Umbilical cord (tissue), 2 donors: ENCODE results near the gene PAN3. TPM values are rescaled to one million over a fixed set of nuclear protein-coding genes. Genes with fewer than 3 reads are reported as not detected.
A peak's percentile ranks its signal among the peaks of the same experiment; 100 is the strongest.
"Not testable (repeated sequence)": the region's sequence is repeated elsewhere in the genome, so short reads cannot be mapped to it uniquely, and the experiment has no call there.

Experiments used
- DNase-seq: peaks from one replicate; pipeline ENCODE4 v3.0.0-alpha.2; 2015; ENCODE audit warnings: low spot score
- total RNA-seq: library from RNA; depleted of rRNA; stranded (reverse); fragments of >200 nt; gene quantifications from one replicate; pipeline ENCODE4 v1.2.3, GENCODE V29; 2014; ENCODE audit warnings: low replicate concordance; ENCODE audit not compliant: insufficient read depth

The PAN3 gene, protein sequence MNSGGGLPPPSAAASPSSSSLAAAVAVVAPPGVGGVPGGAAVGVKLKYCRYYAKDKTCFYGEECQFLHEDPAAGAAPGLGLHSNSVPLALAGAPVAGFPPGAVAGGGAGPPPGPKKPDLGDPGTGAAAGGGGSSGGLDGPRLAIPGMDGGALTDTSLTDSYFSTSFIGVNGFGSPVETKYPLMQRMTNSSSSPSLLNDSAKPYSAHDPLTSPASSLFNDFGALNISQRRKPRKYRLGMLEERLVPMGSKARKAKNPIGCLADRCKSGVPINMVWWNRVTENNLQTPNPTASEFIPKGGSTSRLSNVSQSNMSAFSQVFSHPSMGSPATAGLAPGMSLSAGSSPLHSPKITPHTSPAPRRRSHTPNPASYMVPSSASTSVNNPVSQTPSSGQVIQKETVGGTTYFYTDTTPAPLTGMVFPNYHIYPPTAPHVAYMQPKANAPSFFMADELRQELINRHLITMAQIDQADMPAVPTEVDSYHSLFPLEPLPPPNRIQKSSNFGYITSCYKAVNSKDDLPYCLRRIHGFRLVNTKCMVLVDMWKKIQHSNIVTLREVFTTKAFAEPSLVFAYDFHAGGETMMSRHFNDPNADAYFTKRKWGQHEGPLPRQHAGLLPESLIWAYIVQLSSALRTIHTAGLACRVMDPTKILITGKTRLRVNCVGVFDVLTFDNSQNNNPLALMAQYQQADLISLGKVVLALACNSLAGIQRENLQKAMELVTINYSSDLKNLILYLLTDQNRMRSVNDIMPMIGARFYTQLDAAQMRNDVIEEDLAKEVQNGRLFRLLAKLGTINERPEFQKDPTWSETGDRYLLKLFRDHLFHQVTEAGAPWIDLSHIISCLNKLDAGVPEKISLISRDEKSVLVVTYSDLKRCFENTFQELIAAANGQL
- total RNA-seq, result 27.4 TPM

- peak; percentile 95 for DNase-seq
Observed at GRCh38 chr13:28138012-28138755, at the start of gene PAN3. TSS of gene PAN3 (plus strand) at chr13:28138545. CDS start at chr13:28138658, 113 bp downstream.

GRCh38 chr13:28089065-28089464, 49.3 kb upstream of the PAN3 start:
- no peak for DNase-seq

DNA sequence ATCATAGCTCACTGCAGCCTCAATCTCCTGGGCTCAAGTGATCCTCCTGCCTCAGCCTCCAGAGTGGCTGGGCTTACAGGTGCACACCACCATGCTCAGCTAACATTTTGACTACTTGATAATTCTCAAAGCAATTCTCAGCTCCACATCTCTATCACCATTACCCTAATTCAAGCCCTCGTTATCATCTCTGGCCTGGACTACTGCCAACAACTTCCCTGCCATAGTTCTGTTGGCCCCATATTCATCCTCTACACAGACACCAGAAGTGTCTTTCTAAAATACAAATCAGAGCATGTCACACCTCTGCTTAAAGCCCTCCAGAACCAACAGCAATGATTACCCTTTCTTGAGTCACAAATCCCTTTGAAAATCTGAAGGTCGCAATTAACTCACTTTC, 45.9 kb upstream of the PAN3 start:
- no peak for DNase-seq

GRCh38 chr13:28093881-28094280, 44.5 kb upstream of the PAN3 start:
- no peak for DNase-seq

- DNase-seq, result no peak
Observed at GRCh38 chr13:28094306-28094705, 44.0 kb upstream of the PAN3 start.

- no peak for DNase-seq
Observed at GRCh38 chr13:28097503-28097902, 40.8 kb upstream of the PAN3 start.

- DNase-seq, result no peak
Observed at GRCh38 chr13:28099396-28100149, 38.8 kb upstream of the PAN3 start.

GRCh38 chr13:28100150-28101121, 37.9 kb upstream of the PAN3 start, which contains the start of gene FLT3:
TSS of gene FLT3 (minus strand) at chr13:28100576. CDS start at chr13:28100510, 66 bp downstream.
- DNase-seq, result peak; percentile 5

GRCh38 chr13:28101886-28102285, 36.5 kb upstream of the PAN3 start:
- DNase-seq, result not testable (repeated sequence)

DNA sequence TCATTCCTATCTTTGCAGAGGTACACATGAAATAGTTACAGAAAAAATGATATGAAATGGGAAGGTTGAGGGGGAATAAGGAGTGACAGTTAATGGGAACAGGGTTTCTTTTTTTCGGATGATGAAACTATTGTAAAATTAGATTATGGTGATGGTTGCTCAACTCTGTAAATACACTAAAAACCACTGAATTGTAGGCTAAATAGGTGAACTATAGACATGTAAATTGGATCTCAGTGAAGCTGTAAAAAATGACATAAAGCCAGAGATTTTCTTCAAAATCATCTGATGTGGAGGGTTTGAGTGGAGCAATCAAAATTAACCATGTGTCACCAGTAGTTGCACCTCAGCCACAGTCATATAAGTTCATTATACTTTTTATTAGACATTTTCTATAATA, 31.4 kb upstream of the PAN3 start:
- DNase-seq, result no peak

GRCh38 chr13:28110414-28110813, 27.9 kb upstream of the PAN3 start:
- DNase-seq, result no peak

DNA sequence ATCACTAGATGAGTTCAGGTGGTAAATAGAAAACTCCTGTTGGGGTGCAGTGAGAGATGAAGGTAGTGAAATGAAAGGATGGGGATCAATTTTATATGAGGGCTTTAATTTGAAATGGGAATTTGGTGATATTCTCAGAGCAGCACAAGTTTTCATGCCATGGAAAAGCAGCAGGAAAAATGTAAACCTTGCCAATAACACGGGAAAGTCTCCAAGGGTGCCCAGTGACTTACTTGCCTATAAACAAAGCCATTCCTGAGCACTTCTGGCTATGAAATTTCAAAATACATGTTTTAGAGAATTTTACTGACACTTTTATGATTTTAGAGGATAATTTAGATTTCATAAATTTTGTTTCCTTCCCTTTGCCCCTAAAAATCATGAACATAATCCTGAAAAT, 21.6 kb upstream of the PAN3 start:
- DNase-seq, result no peak

DNA sequence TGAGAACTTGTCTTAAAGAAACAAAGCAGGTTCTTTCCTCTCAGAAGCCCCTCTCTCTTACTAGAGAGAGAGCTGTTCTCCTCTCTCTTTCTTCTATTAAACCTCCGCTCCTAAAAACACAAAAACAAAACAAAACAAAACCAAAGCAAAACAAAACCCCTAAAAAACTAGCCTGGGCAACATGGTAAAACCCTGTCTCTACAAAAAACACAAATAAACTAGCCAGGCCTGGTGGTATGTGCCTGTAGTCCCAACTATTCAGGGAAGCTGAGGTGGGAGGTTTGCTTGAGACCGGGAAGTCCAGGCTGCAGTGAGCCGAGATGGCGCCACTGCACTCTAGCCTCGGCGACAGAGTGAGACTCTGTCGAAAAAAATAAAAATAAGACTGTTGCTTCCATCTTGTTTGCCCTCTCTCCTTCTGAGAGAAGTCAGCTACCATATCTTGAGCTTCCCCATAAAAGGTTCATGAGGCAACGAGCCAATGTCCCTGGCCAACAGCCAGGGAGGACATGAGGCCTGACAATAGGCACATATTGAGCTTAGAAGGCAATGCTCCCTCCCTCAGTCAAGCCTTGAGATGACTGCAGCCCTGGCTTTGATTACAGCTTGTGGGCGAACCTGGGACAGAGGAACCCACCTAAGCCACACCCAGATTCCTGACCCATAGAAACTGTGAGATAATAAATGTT, 20.5 kb upstream of the PAN3 start:
- DNase-seq, result peak; percentile 29

- DNase-seq, result no peak
Observed at GRCh38 chr13:28120317-28120716, 18.0 kb upstream of the PAN3 start.

GRCh38 chr13:28121224-28121623, 17.1 kb upstream of the PAN3 start:
- DNase-seq, result no peak

DNA sequence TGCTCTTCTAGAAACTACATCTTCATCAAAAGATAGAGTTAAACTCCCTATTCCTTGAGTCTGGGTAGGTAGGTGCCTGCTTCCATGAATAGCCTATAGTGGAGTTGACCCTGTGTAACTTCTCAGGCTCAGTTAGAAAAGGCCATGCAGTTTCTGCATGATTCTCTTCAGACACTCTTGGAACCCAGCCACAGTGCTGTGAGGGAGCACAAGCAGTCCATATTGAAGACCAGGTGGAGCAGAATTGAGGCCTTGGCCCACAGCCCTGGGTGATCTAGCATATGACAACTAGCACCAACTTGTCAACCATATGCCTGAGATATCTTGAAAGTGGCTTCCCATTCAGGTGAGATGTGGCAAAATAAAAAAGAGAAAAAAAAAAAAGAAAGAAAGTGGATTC, 10.3 kb upstream of the PAN3 start:
- DNase-seq, result no peak

DNA sequence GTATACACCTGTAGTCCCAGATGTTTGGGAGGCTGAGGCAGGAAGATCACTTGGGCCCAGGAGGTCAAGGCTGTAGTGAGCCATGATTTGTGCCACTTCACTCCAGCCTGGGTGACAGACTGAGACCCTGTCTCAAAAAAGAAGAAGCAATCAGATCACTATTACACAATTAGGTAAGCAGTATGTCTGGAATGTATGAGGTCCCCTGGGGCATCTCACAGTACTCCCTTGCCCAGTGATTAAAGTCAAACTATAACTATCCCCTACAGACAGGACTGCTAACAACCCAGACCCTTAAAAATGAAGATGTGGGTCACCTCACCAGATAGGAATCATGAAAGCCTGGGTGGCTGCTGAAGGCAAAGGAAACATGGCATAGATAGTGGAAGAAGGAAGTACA, 9.4 kb upstream of the PAN3 start:
- no peak for DNase-seq

GRCh38 chr13:28129911-28130693, 8.2 kb upstream of the PAN3 start:
- no peak for DNase-seq
